ENCODE data around the gene IMPA2.

IMPA2 gene

GRCh38 chr18:11990539-11990938 lies 9.2 kb downstream of the IMPA2 start:
- Histone ChIP-seq H2BK120ac (ENCODE audit: insufficient read depth, low read length, poor library complexity) (no peak overlapping the region), H3K4me2 (ENCODE audit: low read length) (no peak overlapping the region), H3K27ac (ENCODE audit: low read depth, low read length) (no peak overlapping the region), H3K9ac (ENCODE audit: low read length) (no peak overlapping the region), H3K27me3 (ENCODE audit: insufficient read depth, low read length) (no peaks in the 10 kb centered on the region), H2BK5ac (ENCODE audit: low read depth, low read length, poor library complexity) (no peak overlapping the region), H3K18ac (ENCODE audit: low read length) (no peak overlapping the region), H3K79me2 (ENCODE audit: control insufficient read depth, insufficient read depth, low read length, poor library complexity) (peaks cover 4% of the 10 kb centered on the region), H3K23ac (ENCODE audit: low read length) (no peak overlapping the region), H2AFZ (ENCODE audit: insufficient read depth, low read length, poor library complexity) (no peak overlapping the region), H2BK12ac (ENCODE audit: low read length) (no peak overlapping the region), H3K79me1 (ENCODE audit: low read length) (no peaks in the 10 kb centered on the region), H3K4me1 (ENCODE audit: control insufficient read depth in 1 of 2, insufficient read depth in 2 of 2, low read length in 2 of 2) (peaks cover 3 to 11% of the 10 kb centered on the region in 2 experiments), H4K12ac (ENCODE audit: low read depth, low read length) (no peak overlapping the region), H4K8ac (ENCODE audit: low read depth, low read length) (no peak overlapping the region), H2AK5ac (ENCODE audit: low read length) (no peak overlapping the region), H3K4me3 (ENCODE audit: low read depth, low read length) (no peak overlapping the region), H3K4ac (ENCODE audit: low read depth, low read length) (no peak overlapping the region), H4K91ac (ENCODE audit: low read depth, low read length) (no peak overlapping the region), H3K36me3 (ENCODE audit: control insufficient read depth in 1 of 2, insufficient read depth in 2 of 2, low read length in 2 of 2) (no peaks in the 10 kb centered on the region), H3K14ac (ENCODE audit: low read length) (no peak overlapping the region), H3K9me3 (ENCODE audit: insufficient read depth, low read depth, low read length) (peaks cover 2% of the 10 kb centered on the region)
- DNase-seq = no peak
- no CpG with 5 or more reads among the region's 9 CpGs for WGBS (ENCODE audit: extremely low coverage, insufficient coverage, insufficient read length)

GRCh38 chr18:11991021-11991795 lies 9.9 kb downstream of the IMPA2 start:
- no CpG with 5 or more reads among the region's 19 CpGs for WGBS (ENCODE audit: extremely low coverage, insufficient coverage, insufficient read length)
- H3K27me3 ChIP-seq (ENCODE audit: insufficient read depth, low read length) = no peaks in the 10 kb centered on the region
- H2BK12ac ChIP-seq (ENCODE audit: low read length) = no peak overlapping the region
- no peak overlapping the region for H2AFZ ChIP-seq (ENCODE audit: insufficient read depth, low read length, poor library complexity)
- peaks cover 5 to 16% of the 10 kb centered on the region in 2 experiments for H3K4me1 ChIP-seq (ENCODE audit: control insufficient read depth in 1 of 2, insufficient read depth in 2 of 2, low read length in 2 of 2)
- H2BK5ac ChIP-seq (ENCODE audit: low read depth, low read length, poor library complexity) = no peak overlapping the region
- no peak overlapping the region for H3K9ac ChIP-seq (ENCODE audit: low read length)
- H2BK120ac ChIP-seq (ENCODE audit: insufficient read depth, low read length, poor library complexity) = no peak overlapping the region
- peaks cover 2% of the 10 kb centered on the region for H3K9me3 ChIP-seq (ENCODE audit: insufficient read depth, low read depth, low read length)
- H3K23ac ChIP-seq (ENCODE audit: low read length) = no peak overlapping the region
- no peak overlapping the region for H4K12ac ChIP-seq (ENCODE audit: low read depth, low read length)
- H3K4ac ChIP-seq (ENCODE audit: low read depth, low read length) = no peak overlapping the region
- no peaks in the 10 kb centered on the region for H3K79me1 ChIP-seq (ENCODE audit: low read length)
- peaks cover 2% of the 10 kb centered on the region for H3K79me2 ChIP-seq (ENCODE audit: control insufficient read depth, insufficient read depth, low read length, poor library complexity)
- no peak overlapping the region for H3K4me3 ChIP-seq (ENCODE audit: low read depth, low read length)
- no peak overlapping the region for H3K14ac ChIP-seq (ENCODE audit: low read length)
- no peak overlapping the region for H4K91ac ChIP-seq (ENCODE audit: low read depth, low read length)
- no peak overlapping the region for H4K8ac ChIP-seq (ENCODE audit: low read depth, low read length)
- no peak overlapping the region for H3K27ac ChIP-seq (ENCODE audit: low read depth, low read length)
- no peak for DNase-seq
- no peak overlapping the region for H2AK5ac ChIP-seq (ENCODE audit: low read length)
- H3K36me3 ChIP-seq (ENCODE audit: control insufficient read depth in 1 of 2, insufficient read depth in 2 of 2, low read length in 2 of 2) = no peaks in the 10 kb centered on the region
- no peak overlapping the region for H3K18ac ChIP-seq (ENCODE audit: low read length)
- no peak overlapping the region for H3K4me2 ChIP-seq (ENCODE audit: low read length)

GRCh38 chr18:11992096-11992790 lies 10.9 kb downstream of the IMPA2 start:
- no peaks in the 10 kb centered on the region for H3K27me3 ChIP-seq (ENCODE audit: insufficient read depth, low read length)
- no peak overlapping the region for H3K9ac ChIP-seq (ENCODE audit: low read length)
- H4K12ac ChIP-seq (ENCODE audit: low read depth, low read length) = no peak overlapping the region
- H4K91ac ChIP-seq (ENCODE audit: low read depth, low read length) = no peak overlapping the region
- H3K14ac ChIP-seq (ENCODE audit: low read length) = no peak overlapping the region
- WGBS (ENCODE audit: extremely low coverage, insufficient coverage, insufficient read length) = no CpG with 5 or more reads among the region's 12 CpGs
- no peak for DNase-seq
- no peak overlapping the region for H2BK12ac ChIP-seq (ENCODE audit: low read length)
- no peak overlapping the region for H3K27ac ChIP-seq (ENCODE audit: low read depth, low read length)
- no peak overlapping the region for H3K4me3 ChIP-seq (ENCODE audit: low read depth, low read length)
- H2BK120ac ChIP-seq (ENCODE audit: insufficient read depth, low read length, poor library complexity) = no peak overlapping the region
- H3K36me3 ChIP-seq (ENCODE audit: control insufficient read depth in 1 of 2, insufficient read depth in 2 of 2, low read length in 2 of 2) = no peaks in the 10 kb centered on the region
- no peak overlapping the region for H4K8ac ChIP-seq (ENCODE audit: low read depth, low read length)
- no peak overlapping the region for H3K4ac ChIP-seq (ENCODE audit: low read depth, low read length)
- no peaks in the 10 kb centered on the region for H3K79me1 ChIP-seq (ENCODE audit: low read length)
- no peak overlapping the region for H3K18ac ChIP-seq (ENCODE audit: low read length)
- no peak overlapping the region for H3K4me2 ChIP-seq (ENCODE audit: low read length)
- H3K79me2 ChIP-seq (ENCODE audit: control insufficient read depth, insufficient read depth, low read length, poor library complexity) = peaks cover 2% of the 10 kb centered on the region
- no peak overlapping the region for H2AFZ ChIP-seq (ENCODE audit: insufficient read depth, low read length, poor library complexity)
- H3K23ac ChIP-seq (ENCODE audit: low read length) = no peak overlapping the region
- H3K9me3 ChIP-seq (ENCODE audit: insufficient read depth, low read depth, low read length) = peaks cover 2% of the 10 kb centered on the region
- no peak overlapping the region for H2AK5ac ChIP-seq (ENCODE audit: low read length)
- H2BK5ac ChIP-seq (ENCODE audit: low read depth, low read length, poor library complexity) = no peak overlapping the region
- H3K4me1 ChIP-seq (ENCODE audit: control insufficient read depth in 1 of 2, insufficient read depth in 2 of 2, low read length in 2 of 2) = peaks cover 6 to 16% of the 10 kb centered on the region in 2 experiments

GRCh38 chr18:11993264-11993916 lies 12.1 kb downstream of the IMPA2 start:
- no peaks in the 10 kb centered on the region for H3K36me3 ChIP-seq (ENCODE audit: control insufficient read depth in 1 of 2, insufficient read depth in 2 of 2, low read length in 2 of 2)
- H3K9me3 ChIP-seq (ENCODE audit: insufficient read depth, low read depth, low read length) = peaks cover 2% of the 10 kb centered on the region
- no peaks in the 10 kb centered on the region for H3K27me3 ChIP-seq (ENCODE audit: insufficient read depth, low read length)
- H3K79me2 ChIP-seq (ENCODE audit: control insufficient read depth, insufficient read depth, low read length, poor library complexity) = peaks cover 2% of the 10 kb centered on the region
- no peak overlapping the region for H3K23ac ChIP-seq (ENCODE audit: low read length)
- no peak overlapping the region for H3K4ac ChIP-seq (ENCODE audit: low read depth, low read length)
- no peak overlapping the region for H3K9ac ChIP-seq (ENCODE audit: low read length)
- no peak overlapping the region for H2AFZ ChIP-seq (ENCODE audit: insufficient read depth, low read length, poor library complexity)
- no peak overlapping the region for H2BK120ac ChIP-seq (ENCODE audit: insufficient read depth, low read length, poor library complexity)
- no peak overlapping the region for H4K91ac ChIP-seq (ENCODE audit: low read depth, low read length)
- no peak overlapping the region for H4K12ac ChIP-seq (ENCODE audit: low read depth, low read length)
- no peak for DNase-seq
- no peak overlapping the region for H3K27ac ChIP-seq (ENCODE audit: low read depth, low read length)
- H2AK5ac ChIP-seq (ENCODE audit: low read length) = no peak overlapping the region
- H3K4me2 ChIP-seq (ENCODE audit: low read length) = no peak overlapping the region
- no peak overlapping the region for H3K14ac ChIP-seq (ENCODE audit: low read length)
- H2BK12ac ChIP-seq (ENCODE audit: low read length) = no peak overlapping the region
- peak overlapping the region; percentile 41 for H3K18ac ChIP-seq (ENCODE audit: low read length)
- WGBS (ENCODE audit: extremely low coverage, insufficient coverage, insufficient read length) = no CpG with 5 or more reads among the region's 11 CpGs
- no peaks in the 10 kb centered on the region for H3K79me1 ChIP-seq (ENCODE audit: low read length)
- peaks cover 6 to 16% of the 10 kb centered on the region in 2 experiments for H3K4me1 ChIP-seq (ENCODE audit: control insufficient read depth in 1 of 2, insufficient read depth in 2 of 2, low read length in 2 of 2)
- H3K4me3 ChIP-seq (ENCODE audit: low read depth, low read length) = peak overlapping the region; percentile 46
- no peak overlapping the region for H4K8ac ChIP-seq (ENCODE audit: low read depth, low read length)
- no peak overlapping the region for H2BK5ac ChIP-seq (ENCODE audit: low read depth, low read length, poor library complexity)
